Esophagus muscularis mucosa (tissue), 4 donors: ENCODE data around the gene IL23R. TPM values are rescaled to one million over a fixed set of nuclear protein-coding genes. Genes with fewer than 3 reads are reported as not detected.
"Not testable (repeated sequence)": the region's sequence is repeated elsewhere in the genome, so short reads cannot be mapped to it uniquely, and the experiment has no call there.

Experiments used
- DNase-seq: peaks from one replicate; pipeline ENCODE4 v3.0.0-alpha.2; 2017; ENCODE audit errors: extremely low spot score
- H3K27ac ChIP-seq, 4 donors: fragments of 200-600 bp; sonication (generic); replicated peaks in 1 of 4; 1 replicate in 3 of 4; 2 replicates in 1 of 4; pipeline ENCODE4 v1.5.1; 2016 to 2019; ENCODE audit warnings: mild to moderate bottlenecking in 1 of 4
- H3K27me3 ChIP-seq, 4 donors: fragments of 200-600 bp; sonication (generic); one replicate each; pipeline versions ENCODE4 v1.5.1 to v1.6.0; 2016 to 2019
- H3K36me3 ChIP-seq, 4 donors: fragments of 200-600 bp; sonication (generic); one replicate each; pipeline ENCODE4 v1.5.1; 2016 to 2019
- H3K4me1 ChIP-seq, 4 donors: fragments of 200-600 bp; sonication (generic); one replicate each; pipeline ENCODE4 v1.5.1; 2016 to 2019
- H3K4me3 ChIP-seq, 4 donors: fragments of 200-600 bp; sonication (generic); 1 replicate in 2 of 4; 2 replicates in 2 of 4; pipeline ENCODE4 v1.5.1; 2016 to 2019; ENCODE audit warnings: mild to moderate bottlenecking in 4 of 4, moderate library complexity in 1 of 4
- H3K9me3 ChIP-seq, 4 donors: fragments of 200-600 bp; sonication (generic); 1 replicate in 3 of 4; 2 replicates in 1 of 4; pipeline ENCODE4 v1.5.1; 2016 to 2019
- CTCF ChIP-seq, 3 experiments: fragments of 200-600 bp in 2 of 3; fragments of 450-650 bp in 1 of 3; sonication (generic) in 2 of 3; IDR thresholded peaks; one replicate each; pipeline ENCODE4 v1.5.1; 2017 to 2019; ENCODE audit warnings: antibody characterized with exemption in 3 of 3, mild to moderate bottlenecking in 2 of 3, moderate library complexity in 1 of 3
- EP300 ChIP-seq: sonication (generic); formaldehyde crosslinking; IDR thresholded peaks from one replicate; pipeline ENCODE4 v1.6.1; 2017; ENCODE audit warnings: antibody characterized with exemption
- POLR2A ChIP-seq: fragments of 450-650 bp; IDR thresholded peaks from one replicate; pipeline ENCODE4 v1.6.1; 2017; ENCODE audit warnings: antibody characterized with exemption, moderate library complexity, mild to moderate bottlenecking, low read depth
- POLR2AphosphoS5 ChIP-seq, 2 donors: sonication (generic); formaldehyde crosslinking; IDR thresholded peaks; one replicate each; pipeline ENCODE4 v1.6.1; 2017; ENCODE audit warnings: antibody characterized with exemption in 2 of 2
- WGBS: methylation state at CpG from one replicate; pipeline ENCODE4 v1.1.5; 2018; 5-methylcytosine and 5-hydroxymethylcytosine counted together
- intact Hi-C: fragments of 100-400 bp; cut with DNase I; formaldehyde crosslinking; loops from one replicate; pipeline ENCODE4 v1.15.1; 2023
- total RNA-seq, 4 donors: library from RNA; depleted of rRNA; stranded (reverse); fragments of >200 nt; gene quantifications; one replicate each; pipeline versions ENCODE4 v1.1.0 to v1.2.1, GENCODE V29; 2016

The IL23R gene
- total RNA-seq, 4 donors from 2014 or later = not detected

GRCh38 chr1:67142931-67143330, 23.3 kb upstream of the IL23R start:
- intact Hi-C loops = no loop called here
- H3K4me1 ChIP-seq = no peaks in the 10 kb centered on the region
- no peaks in the 10 kb centered on the region for H3K9me3 ChIP-seq
- TF ChIP-seq EP300 = no peak
- no peak for TF ChIP-seq POLR2A
- TF ChIP-seq POLR2AphosphoS5 (IDR thresholded peaks at IDR 0.05) = no peak
- no peak for TF ChIP-seq CTCF (IDR thresholded peaks at IDR 0.05)
- H3K36me3 ChIP-seq = no peaks in the 10 kb centered on the region
- H3K27ac ChIP-seq = no peak overlapping the region
- H3K27me3 ChIP-seq = no peaks in the 10 kb centered on the region
- no peak for DNase-seq
- no peak overlapping the region for H3K4me3 ChIP-seq
- 70% methylated on average over 3 of the region's 3 CpGs for WGBS

GRCh38 chr1:67143966-67144365, 22.3 kb upstream of the IL23R start:
- intact Hi-C loops = no loop called here
- no peak for TF ChIP-seq POLR2A
- no peak for TF ChIP-seq EP300
- no peak for TF ChIP-seq CTCF (IDR thresholded peaks at IDR 0.05)
- no peak for TF ChIP-seq POLR2AphosphoS5 (IDR thresholded peaks at IDR 0.05)

GRCh38 chr1:67144696-67145095, 21.6 kb upstream of the IL23R start:
- no peaks in the 10 kb centered on the region for H3K9me3 ChIP-seq
- H3K4me1 ChIP-seq = peaks cover 7 to 10% (median 9%) of the 10 kb centered on the region in 4 donors
- intact Hi-C loops = loop anchor here (5.0 kb wide), 1 partner anchor 92 kb away; the partner anchor contains the start of gene SLC35D1
- H3K27me3 ChIP-seq = no peaks in the 10 kb centered on the region
- no peak overlapping the region for H3K4me3 ChIP-seq
- H3K36me3 ChIP-seq = no peaks in the 10 kb centered on the region
- no peak overlapping the region for H3K27ac ChIP-seq
- DNase-seq = no peak
- TF ChIP-seq POLR2AphosphoS5 (IDR thresholded peaks at IDR 0.05) = no peak
- peak in 1 of 3 experiments; percentile 9 for TF ChIP-seq CTCF (IDR thresholded peaks at IDR 0.05)
- 90% methylated on average over 2 of the region's 2 CpGs for WGBS

More at GRCh38 chr1:67143966-67144365, 22.3 kb upstream of the IL23R start:
- DNase-seq = no peak
- Histone ChIP-seq H3K36me3 (no peaks in the 10 kb centered on the region), H3K4me3 (no peak overlapping the region), H3K27ac (no peak overlapping the region), H3K4me1 (peaks cover 2 to 5% (median 4%) of the 10 kb centered on the region in 4 donors), H3K9me3 (no peaks in the 10 kb centered on the region), H3K27me3 (no peaks in the 10 kb centered on the region)
- 84% methylated on average over 3 of the region's 3 CpGs for WGBS

DNA sequence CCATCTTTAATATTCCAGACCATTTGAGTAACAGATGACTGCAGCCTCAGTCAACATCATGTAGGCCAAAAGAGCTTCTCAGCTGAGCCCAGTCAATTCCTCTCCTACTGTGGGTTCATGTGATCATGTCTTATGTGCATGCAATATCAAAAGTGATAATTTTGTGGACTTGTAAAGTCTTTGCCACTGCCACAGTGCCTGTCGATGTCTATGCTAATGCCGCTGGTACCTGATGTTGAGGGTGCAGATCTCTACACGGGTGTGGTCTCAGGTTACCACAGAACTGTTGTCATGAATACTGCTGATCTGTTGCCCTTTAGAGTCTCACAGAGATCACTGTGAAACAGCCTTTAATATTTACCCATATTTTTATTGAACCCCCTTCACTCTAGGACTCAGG, 20.2 kb upstream of the IL23R start:
- Histone ChIP-seq H3K27ac (no peak overlapping the region), H3K4me1 (peaks cover 7 to 10% (median 9%) of the 10 kb centered on the region in 4 donors), H3K4me3 (no peak overlapping the region), H3K27me3 (no peaks in the 10 kb centered on the region), H3K36me3 (no peaks in the 10 kb centered on the region), H3K9me3 (no peaks in the 10 kb centered on the region)
- DNase-seq = no peak
- intact Hi-C loops = loop anchor here (5.0 kb wide), 1 partner anchor 94 kb away; the partner anchor contains the start of gene SLC35D1
- WGBS = 97% methylated on average over 3 of the region's 3 CpGs
- no peak for TF ChIP-seq POLR2A
- no peak for TF ChIP-seq EP300
- TF ChIP-seq POLR2AphosphoS5 (IDR thresholded peaks at IDR 0.05) = no peak
- TF ChIP-seq CTCF (IDR thresholded peaks at IDR 0.05) = no peak

DNA sequence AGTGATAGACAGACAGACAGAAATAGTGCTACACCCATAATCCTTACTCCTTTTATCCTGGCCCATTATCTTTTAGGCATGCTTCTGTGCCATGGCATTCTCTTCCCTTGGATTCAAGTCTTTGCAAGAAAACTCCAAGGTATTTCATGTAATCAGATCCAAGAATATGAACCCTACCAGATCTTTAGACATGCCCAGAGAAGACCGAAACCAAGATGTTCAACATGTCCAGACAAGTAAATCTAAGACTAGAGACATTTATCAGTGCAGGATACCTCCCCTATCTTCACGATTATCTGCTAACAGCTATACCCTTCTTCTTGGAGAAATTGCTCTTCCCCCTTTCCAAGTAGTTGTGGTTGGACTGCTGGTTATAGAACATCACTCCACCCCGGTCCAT, 19.7 kb upstream of the IL23R start:
- Histone ChIP-seq H3K27me3 (no peaks in the 10 kb centered on the region), H3K9me3 (no peaks in the 10 kb centered on the region), H3K27ac (no peak overlapping the region), H3K36me3 (no peaks in the 10 kb centered on the region), H3K4me3 (no peak overlapping the region), H3K4me1 (peaks cover 7 to 10% (median 9%) of the 10 kb centered on the region in 4 donors)
- WGBS = 91% methylated on average over 3 of the region's 3 CpGs
- intact Hi-C loops = loop anchor here (5.0 kb wide), 1 partner anchor 94 kb away; the partner anchor contains the start of gene SLC35D1
- TF ChIP-seq CTCF (IDR thresholded peaks at IDR 0.05) (no peak), POLR2A (no peak), EP300 (no peak), POLR2AphosphoS5 (IDR thresholded peaks at IDR 0.05) (no peak)
- no peak for DNase-seq

GRCh38 chr1:67147973-67148372, 18.3 kb upstream of the IL23R start:
- H3K4me1 ChIP-seq = peaks cover 7 to 10% (median 9%) of the 10 kb centered on the region in 4 donors
- not testable (repeated sequence) for H3K4me3 ChIP-seq, H3K27me3 ChIP-seq, H3K36me3 ChIP-seq, DNase-seq, H3K9me3 ChIP-seq, H3K27ac ChIP-seq
- intact Hi-C loops = loop anchor here (2.0 to 5.0 kb wide), 2 partner anchors 96 to 383 kb away; partner anchors contain the start of gene SLC35D1
- WGBS = 93% methylated on average over 20 of the region's 20 CpGs
